Progenitor cell of endocrine pancreas (in vitro differentiated cells): ENCODE results near the gene ADRM1. TPM values are rescaled to one million over a fixed set of nuclear protein-coding genes. Genes with fewer than 3 reads are reported as not detected.

Experiments
- DNase-seq: peaks from one replicate; pipeline ENCODE4 v3.0.0; 2021; ENCODE audit warnings: low spot score; ENCODE audit not compliant: unreplicated experiment
- H3K27ac Mint-ChIP-seq: 2 replicates; pipeline ENCODE4 v1.8.0; 2021; ENCODE audit warnings: mild to moderate bottlenecking, moderate library complexity, mixed read lengths
- H3K27me3 Mint-ChIP-seq: 2 replicates; pipeline ENCODE4 v1.8.0; 2021; ENCODE audit warnings: mixed read lengths
- H3K36me3 Mint-ChIP-seq: 2 replicates; pipeline ENCODE4 v1.8.0; 2022; ENCODE audit warnings: mixed read lengths; ENCODE audit not compliant: insufficient read depth
- H3K4me1 Mint-ChIP-seq: 2 replicates; pipeline ENCODE4 v1.8.0; 2021; ENCODE audit warnings: low read depth, mixed read lengths
- H3K4me3 Mint-ChIP-seq: 2 replicates; pipeline ENCODE4 v1.8.0; 2021; ENCODE audit warnings: low read depth, mild to moderate bottlenecking, moderate library complexity, mixed read lengths
- H3K9me3 Mint-ChIP-seq: 2 replicates; pipeline ENCODE4 v1.8.0; 2021; ENCODE audit warnings: low read depth, mixed read lengths
- total RNA-seq: library from RNA; stranded (reverse); gene quantifications from 2 replicates; pipeline ENCODE4 v1.2.1, GENCODE V29; 2021
- TF ChIP-seq, protein P1 (sequence below): fragments of 200-600 bp; sonication (generic); IDR thresholded peaks from one replicate; pipeline ENCODE4 v1.5.0; 2021; ENCODE audit warnings: antibody characterized with exemption, mild to moderate bottlenecking; ENCODE audit not compliant: unreplicated experiment

Gene ADRM1
- total RNA-seq, 1 donor from 2014 or later = 66.2 TPM

GRCh38 chr20:62323146-62323979, 20.6 kb downstream of the ADRM1 start:
- no peak overlapping the region for H3K27ac Mint-ChIP-seq
- H3K36me3 Mint-ChIP-seq = peaks cover 28% of the 10 kb centered on the region
- H3K4me1 Mint-ChIP-seq = no peaks in the 10 kb centered on the region
- no peaks in the 10 kb centered on the region for H3K9me3 Mint-ChIP-seq
- DNase-seq = no peak
- H3K27me3 Mint-ChIP-seq = no peaks in the 10 kb centered on the region
- no peak overlapping the region for H3K4me3 Mint-ChIP-seq
- TF ChIP-seq, protein P1, sequence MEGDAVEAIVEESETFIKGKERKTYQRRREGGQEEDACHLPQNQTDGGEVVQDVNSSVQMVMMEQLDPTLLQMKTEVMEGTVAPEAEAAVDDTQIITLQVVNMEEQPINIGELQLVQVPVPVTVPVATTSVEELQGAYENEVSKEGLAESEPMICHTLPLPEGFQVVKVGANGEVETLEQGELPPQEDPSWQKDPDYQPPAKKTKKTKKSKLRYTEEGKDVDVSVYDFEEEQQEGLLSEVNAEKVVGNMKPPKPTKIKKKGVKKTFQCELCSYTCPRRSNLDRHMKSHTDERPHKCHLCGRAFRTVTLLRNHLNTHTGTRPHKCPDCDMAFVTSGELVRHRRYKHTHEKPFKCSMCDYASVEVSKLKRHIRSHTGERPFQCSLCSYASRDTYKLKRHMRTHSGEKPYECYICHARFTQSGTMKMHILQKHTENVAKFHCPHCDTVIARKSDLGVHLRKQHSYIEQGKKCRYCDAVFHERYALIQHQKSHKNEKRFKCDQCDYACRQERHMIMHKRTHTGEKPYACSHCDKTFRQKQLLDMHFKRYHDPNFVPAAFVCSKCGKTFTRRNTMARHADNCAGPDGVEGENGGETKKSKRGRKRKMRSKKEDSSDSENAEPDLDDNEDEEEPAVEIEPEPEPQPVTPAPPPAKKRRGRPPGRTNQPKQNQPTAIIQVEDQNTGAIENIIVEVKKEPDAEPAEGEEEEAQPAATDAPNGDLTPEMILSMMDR = no peak

DNA sequence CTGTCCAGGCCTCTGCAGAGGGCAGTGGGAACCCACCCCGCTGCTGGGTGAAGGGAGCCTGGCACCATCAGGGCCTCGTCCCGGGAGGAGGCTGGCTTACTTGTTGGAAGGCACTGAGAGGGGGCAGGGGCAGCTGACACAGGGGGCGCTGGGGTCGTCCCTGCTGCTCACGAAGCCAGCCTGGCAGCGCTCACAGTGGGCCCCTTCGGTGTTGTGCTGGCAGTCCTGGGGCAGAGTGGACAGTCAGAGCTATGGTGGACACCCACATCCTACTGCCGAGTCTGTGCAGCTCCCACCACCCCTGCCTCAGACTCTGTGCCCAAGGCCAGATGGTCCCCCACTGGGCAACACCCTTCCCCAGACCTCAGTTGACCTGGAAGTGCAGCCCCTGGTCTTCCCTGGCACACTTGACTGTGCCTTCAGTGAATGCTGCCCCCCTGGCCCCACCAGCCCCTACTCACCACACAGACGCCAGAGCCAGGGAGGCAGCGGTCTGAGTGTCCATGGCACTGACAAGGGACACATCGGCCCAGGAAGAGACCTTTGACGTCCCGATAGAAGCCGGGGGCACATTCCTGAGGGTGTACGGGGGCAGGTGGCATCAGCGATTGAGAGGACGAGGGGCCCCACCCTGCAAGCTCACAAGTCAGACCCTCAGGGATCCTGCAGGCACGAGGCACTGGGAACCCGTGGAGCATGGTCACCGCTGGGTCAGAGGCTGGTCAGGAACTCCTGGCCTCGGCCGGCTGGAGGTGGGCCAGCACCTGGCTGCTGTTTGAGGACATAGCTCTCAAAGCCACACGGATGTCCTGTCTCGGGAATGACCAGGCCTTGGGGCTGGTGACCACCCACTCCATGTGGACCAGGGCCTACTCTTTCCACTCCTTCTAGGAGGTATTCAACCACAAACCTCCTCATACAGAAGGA, 21.4 kb downstream of the ADRM1 start:
- Mint-ChIP-seq H3K27me3 (no peaks in the 10 kb centered on the region), H3K4me1 (no peaks in the 10 kb centered on the region), H3K4me3 (no peak overlapping the region), H3K9me3 (no peaks in the 10 kb centered on the region), H3K36me3 (peaks cover 28% of the 10 kb centered on the region), H3K27ac (no peak overlapping the region)
- no peak for DNase-seq
- TF ChIP-seq, protein P1 = no peak

DNA sequence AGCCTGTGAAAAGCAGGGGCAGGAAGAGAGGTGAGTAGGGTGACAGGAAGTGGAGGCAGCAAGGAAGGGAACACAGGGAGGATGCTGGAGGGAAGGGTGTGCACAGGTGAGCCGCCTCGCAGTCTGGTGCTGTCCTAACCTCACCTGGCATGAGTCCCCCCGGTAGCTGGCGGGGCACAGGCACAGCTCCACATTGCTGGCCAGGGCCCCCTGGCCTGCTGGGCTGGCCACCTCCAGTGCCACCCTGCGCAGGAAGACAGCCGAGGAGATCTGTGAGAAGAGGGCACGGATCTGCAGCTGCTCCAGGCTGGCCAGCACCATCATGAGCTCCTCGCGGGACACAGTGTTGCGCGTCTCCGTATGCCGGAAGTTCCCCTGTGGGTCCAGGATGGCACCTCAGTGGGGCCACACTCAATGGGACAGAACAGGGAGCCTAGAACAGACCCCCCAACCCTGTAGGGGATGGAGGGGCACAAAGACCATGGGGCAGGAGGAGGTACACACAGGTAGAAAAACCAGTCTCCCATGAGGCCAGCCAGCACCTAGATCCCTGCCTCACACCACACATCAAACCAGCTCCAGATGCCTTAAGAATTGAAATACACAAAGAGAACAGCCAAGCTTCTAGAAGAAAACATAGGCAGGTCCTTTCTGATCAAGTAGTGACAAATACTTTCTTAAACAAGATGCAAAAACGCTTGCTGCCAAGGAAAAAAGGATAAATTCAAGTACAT, 22.5 kb downstream of the ADRM1 start:
- no peak overlapping the region for H3K27ac Mint-ChIP-seq
- no peaks in the 10 kb centered on the region for H3K4me1 Mint-ChIP-seq
- no peak for DNase-seq
- H3K9me3 Mint-ChIP-seq = no peaks in the 10 kb centered on the region
- H3K36me3 Mint-ChIP-seq = peaks cover 26% of the 10 kb centered on the region
- H3K27me3 Mint-ChIP-seq = no peaks in the 10 kb centered on the region
- H3K4me3 Mint-ChIP-seq = no peak overlapping the region
- TF ChIP-seq, protein P1 = no peak

GRCh38 chr20:62326559-62326958, 23.8 kb downstream of the ADRM1 start:
- Mint-ChIP-seq H3K9me3 (no peaks in the 10 kb centered on the region), H3K27ac (no peak overlapping the region), H3K4me3 (no peak overlapping the region), H3K36me3 (peaks cover 22% of the 10 kb centered on the region), H3K27me3 (no peaks in the 10 kb centered on the region), H3K4me1 (no peaks in the 10 kb centered on the region)
- DNase-seq = no peak
- TF ChIP-seq, protein P1 = no peak
